Keratinocyte (primary cell): Measurements from ENCODE around the gene CGB5.

Source experiments
- CTCF ChIP-seq, 3 experiments: IDR thresholded peaks in 1 of 3; conservative IDR thresholded peaks in 1 of 3; optimal IDR thresholded peaks in 1 of 3; 2 replicates in 2 of 3; 3 replicates in 1 of 3; pipeline versions ENCODE3 to v1.5.1; 2011; ENCODE audit warnings: low read length in 3 of 3, mild to moderate bottlenecking in 3 of 3, moderate library complexity in 2 of 3, control low read depth in 1 of 3, inconsistent platforms in 1 of 3; ENCODE audit not compliant: insufficient read depth in 2 of 3; ENCODE audit errors: extremely low read depth in 1 of 3
- EZH2 ChIP-seq: IDR thresholded peaks from one replicate; pipeline ENCODE4 v1.6.1; 2012; ENCODE audit warnings: inconsistent platforms, mild to moderate bottlenecking, low read length, moderate library complexity

GRCh38 chr19:49019242-49019932 is 24.3 kb upstream of the CGB5 start:
- peak; percentile 6 to 18 (median 7) for TF ChIP-seq CTCF (optimal IDR thresholded peaks at IDR 0.05 in 1 of 3, IDR thresholded peaks at IDR 0.05 in 1 of 3, conservative IDR thresholded peaks at IDR 0.05 in 1 of 3; ENCODE audit: extremely low read depth in 1 of 3, insufficient read depth in 2 of 3, low read length in 3 of 3)
- TF ChIP-seq EZH2: no peak
